HG03045 (cell line): ENCODE results near the gene ANKFN1.

ENCODE experiments used
- ATAC-seq: cut with Tn5 transposase; IDR thresholded peaks from one replicate; pipeline ENCODE4 v1.9.1; 2021; ENCODE audit warnings: mild to moderate bottlenecking, moderate library complexity; ENCODE audit not compliant: unreplicated experiment

Gene ANKFN1

DNA sequence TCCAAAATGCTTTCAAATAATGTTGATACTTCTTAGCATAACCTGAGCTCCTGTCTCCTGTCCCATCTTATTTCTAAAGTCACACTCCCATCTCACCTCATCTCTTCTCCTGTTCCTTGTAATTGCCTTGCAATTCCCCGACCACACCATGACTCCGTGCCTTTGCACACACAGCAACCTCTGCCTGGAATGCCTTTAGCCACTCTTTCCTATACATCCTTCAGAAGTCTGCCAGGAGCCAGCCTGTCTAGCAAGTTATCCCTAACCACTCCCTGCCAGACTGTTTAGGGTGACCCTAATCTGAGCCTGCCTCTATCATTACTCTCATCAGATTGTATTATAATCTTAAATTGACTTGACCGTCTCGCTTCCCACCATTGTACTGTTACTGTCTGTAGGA is 272.2 kb downstream of the ANKFN1 start:
- ATAC-seq: no peak

DNA sequence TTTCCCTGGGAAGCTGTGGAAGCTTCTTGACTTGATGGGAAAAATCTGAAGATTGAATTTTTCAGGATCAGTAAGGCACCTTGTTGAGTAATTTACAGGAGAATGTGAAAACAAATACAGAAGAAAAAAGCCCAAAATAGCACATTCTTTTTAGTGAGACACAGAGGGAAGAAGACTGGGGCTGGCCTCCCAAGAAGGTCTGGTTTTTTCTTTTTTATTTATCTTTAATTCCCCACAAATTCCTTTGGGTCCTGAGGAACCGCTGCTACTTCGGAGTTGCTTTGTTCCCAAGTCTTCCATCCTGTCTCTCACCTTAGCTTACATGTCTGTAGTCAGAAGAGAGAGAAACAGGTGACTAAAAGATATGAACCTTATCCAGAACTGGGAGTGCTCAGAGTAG is 273.6 kb downstream of the ANKFN1 start:
- ATAC-seq: no peak

DNA sequence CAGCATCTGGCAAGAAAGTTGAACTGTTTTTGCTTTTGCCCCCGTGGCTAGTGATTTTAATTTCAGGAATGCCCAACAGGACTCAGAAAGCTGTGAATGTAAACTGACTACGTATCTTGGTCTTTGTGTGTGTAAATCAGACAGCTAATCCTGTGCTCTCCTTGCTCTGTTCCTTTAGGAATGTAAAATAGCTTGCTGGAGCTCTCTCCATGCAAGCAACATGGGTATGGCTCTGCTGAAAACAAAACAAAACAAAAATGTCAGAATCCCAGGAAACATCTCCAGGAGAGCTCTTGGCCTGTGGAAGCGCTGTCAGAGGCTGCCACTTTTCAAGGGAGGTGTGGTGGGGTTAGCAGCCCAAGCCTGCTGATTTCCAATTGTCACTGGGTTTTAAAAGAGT is 278.5 kb downstream of the ANKFN1 start:
- no peak for ATAC-seq

DNA sequence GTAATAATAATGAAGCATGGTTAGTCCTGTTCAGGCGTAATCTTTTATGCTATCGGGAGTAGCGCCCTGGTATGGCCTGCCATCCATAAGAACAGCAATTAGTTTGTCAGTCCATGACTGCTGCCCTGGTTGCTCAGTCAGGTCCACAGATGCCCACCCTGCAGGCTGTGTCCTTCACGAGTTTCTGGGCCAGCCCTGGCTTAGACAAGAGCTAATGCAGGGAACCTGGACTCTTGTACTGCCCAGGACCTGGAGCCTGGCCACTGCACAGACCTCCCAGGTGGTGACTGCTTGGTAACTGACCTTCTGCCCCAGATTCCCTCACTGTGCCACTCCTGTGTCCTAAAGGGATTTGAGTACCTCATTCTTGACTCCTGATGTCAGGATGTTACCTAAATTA is 279.2 kb downstream of the ANKFN1 start:
- ATAC-seq: no peak

DNA sequence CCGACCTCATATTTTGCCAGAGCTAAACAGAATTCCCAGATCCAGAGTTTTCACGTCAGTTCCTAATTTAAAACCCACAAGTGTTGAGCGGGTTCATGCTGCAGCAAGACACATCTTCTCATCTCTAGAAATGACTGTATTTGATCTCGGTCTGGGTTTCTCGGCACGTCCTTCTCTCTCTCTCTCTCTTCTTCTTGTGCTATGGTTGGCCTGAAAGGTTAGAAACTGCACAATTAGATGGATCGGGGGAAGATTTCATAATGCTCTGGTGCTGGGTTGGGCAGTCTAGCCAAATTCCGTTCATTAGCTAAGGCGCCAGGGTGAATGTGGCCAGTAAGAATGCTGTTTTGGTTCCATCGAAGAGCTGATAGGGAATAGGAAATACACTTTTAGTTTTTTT is 281.3 kb downstream of the ANKFN1 start:
- ATAC-seq: no peak

DNA sequence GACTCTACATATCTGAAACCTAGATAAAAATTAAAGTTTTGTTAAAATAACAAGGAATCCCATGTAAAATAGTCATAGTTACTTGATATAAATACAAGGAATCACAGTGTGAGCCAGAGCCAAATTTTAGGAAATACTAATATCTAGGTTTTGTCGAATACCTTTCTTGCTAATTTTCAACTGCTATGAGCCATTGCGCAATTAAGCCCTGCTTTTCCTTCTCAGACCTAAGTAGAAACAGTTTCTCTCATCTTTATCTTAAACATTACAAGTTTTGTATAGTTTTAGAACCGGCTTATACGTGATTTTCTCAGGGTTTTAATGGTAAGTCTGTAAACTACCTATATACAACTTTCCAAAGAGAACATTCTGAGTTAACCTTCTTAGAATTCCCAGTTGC is 282.9 kb downstream of the ANKFN1 start:
- no peak for ATAC-seq

DNA sequence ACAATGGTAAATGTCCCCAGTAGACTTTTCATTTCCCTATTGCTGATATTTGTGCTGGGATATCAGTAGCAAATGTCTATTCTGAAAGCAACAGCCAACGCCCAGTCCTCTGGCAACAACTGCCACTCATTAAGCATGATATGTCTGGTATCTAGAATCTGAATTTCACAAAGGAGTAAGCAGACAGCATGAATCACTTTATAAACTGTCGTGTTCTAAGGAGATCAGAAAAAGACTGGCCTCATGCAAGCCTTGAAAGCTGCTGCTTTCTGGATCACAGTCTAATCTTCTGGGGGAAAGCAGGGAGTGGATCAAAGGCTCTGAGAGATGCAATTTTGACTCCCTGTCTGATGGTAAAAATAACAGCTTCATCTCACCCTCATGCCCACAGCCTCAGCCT is 287.1 kb downstream of the ANKFN1 start:
- ATAC-seq: no peak

DNA sequence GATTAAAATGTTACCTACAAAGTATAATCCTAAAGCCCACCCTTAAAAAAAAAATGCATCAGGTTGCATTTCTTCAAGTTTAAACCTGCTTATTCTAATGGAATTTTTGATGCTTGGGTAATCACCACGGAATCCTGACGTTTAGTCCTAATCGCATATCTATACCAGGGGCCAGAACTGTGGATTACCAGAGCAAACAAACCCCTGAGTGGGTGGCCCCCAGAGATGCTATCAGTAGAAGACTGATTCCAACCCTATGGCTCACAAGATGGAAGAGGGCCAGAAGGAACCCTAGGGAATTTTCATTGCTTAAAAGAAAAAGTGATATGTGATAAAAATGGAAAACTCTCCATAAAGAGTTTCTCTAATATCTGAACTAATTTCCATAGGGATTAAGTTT is 288.0 kb downstream of the ANKFN1 start:
- no peak for ATAC-seq

DNA sequence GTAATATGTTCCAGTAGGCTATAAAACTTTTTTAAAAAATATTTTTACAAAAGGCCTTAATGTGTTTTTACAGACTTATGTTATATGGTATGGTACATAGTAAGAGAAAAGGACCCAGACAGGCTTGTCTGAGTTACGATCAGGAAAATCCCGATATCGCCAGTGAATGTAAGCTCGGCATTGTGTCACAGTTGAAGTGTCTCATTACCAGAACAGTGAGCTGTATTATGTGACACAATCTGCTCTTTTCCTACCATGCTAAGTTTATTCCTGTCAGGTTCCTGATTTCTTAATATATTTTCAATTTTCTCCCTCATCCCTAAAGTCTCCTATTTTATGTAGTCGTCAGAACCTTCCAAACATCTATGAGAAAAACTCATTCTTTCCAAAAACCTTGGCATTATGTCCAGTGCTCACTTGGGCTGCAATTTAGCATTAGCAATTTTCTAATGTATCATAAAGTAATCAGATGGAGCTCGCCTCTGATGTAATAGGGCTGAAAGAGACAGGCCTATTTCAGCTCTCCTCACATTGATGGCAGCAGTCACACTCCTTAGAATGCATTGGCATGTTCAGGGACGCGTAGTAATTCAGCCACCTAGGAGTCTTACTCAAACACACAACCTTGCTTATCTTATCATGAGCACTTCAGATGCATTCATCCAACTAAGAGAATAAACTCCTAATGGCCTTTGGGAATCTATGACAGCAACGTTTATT is 292.6 kb downstream of the ANKFN1 start:
- ATAC-seq: no peak

DNA sequence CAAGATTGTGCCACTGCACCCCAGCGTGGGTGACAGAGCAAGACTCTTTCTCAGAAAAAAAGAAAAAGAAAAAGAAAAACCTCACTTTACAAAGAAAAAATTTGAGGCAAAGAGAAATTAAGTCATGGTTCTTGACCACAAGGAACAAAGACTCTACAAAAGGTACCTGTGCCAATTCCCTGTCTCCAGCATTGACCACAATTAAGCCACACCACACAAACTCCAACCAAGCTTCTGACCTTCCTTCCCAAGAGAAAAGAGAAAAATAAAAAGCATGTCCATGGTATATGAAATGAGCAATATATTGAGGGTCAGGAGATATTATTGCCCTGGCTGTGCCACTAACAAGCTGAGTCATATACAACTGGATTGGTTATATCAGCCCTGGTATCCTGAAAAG is 293.9 kb downstream of the ANKFN1 start:
- ATAC-seq: no peak

DNA sequence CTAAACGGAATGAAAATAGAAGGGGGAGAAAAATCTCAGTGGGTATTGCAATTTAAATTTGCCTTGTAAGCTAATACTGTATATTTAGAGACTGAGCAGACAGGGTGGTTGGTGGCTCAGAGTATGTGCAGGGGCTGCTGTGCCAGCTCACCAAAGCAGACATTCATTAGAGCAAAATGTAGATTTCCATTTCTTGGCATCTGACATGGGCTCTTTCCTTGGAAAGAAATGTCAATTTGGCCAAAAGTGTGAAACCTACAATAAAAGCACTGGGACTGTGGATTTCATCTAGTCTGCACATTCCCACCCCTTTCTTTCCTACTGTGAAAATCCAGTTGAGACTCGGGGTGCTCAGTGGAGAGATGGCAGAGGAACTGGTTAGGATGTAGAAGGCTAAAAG is 295.1 kb downstream of the ANKFN1 start:
- no peak for ATAC-seq

DNA sequence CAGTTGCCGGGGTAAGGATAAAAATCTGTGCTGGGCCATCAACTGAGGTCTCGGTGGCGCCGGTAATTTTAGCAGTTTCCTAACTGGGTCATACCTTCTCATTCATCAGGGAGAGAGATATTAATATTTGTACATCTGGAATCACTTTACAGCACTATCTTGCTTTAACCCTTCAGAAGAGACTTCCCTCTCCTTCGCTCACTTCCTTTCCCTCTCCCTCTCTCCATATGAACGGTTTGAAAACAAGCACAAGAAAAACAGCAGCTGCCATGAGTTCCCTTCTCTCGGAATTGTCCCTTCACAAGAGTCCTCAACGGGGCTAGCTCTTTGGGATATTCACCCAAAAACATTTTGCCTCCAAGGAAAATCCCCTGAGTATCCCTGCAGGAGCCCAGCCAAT is 295.9 kb downstream of the ANKFN1 start:
- ATAC-seq: no peak

DNA sequence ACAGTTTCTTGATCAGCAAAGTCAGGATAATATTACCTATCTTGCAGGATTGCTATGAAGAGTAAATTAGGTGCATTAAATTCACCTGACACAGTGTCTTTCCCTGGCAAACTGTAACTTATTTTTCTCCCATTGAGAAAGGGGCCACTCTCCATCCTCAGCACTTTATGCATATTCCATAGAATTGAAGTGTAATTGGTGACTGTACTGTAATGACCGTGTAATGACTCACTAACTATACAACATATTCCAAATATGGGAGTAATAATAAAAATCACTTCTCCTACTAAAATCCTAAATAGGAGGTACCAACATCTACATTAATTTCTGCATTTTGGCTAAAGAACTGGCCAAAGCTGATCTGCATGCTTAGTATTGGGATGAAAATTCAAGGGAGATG is 298.4 kb downstream of the ANKFN1 start:
- ATAC-seq: no peak

DNA sequence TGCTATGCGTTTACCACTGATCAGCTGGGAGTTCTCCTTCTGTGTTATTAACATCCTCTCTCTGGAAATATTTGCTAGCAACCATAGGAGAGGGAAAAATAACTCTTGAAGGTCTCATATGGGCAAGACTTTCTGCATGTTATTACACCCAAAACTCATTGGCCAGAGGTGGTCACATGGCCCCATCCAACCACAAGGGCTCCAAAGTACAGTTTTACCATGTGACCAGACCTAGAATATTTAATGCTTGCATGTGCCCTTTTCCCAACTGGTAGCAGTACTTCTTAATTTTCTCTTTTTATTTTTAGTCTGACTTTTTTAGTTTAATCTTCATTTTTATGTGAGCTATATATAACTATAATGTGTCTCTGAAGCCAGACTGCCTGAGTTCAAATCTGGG is 299.2 kb downstream of the ANKFN1 start:
- ATAC-seq: no peak

DNA sequence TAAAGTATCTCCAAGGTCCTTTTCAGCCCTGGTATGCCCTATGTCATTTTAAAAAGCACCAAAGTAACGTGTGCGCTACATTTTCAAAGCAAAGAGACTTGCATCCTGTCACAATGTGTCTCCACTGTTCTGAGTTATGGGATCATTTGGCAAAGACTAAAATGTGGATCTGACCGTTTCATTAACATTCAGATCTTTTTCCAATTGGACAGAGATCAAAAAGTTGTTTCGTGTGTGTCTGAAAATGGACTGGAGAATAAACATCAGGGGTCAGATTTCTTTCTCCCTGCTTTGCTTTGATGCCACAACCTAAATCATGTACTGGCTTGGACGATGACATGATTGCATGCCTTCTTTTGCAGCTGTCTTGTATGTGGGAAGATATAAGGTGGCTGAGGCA is 304.2 kb downstream of the ANKFN1 start:
- no peak for ATAC-seq

DNA sequence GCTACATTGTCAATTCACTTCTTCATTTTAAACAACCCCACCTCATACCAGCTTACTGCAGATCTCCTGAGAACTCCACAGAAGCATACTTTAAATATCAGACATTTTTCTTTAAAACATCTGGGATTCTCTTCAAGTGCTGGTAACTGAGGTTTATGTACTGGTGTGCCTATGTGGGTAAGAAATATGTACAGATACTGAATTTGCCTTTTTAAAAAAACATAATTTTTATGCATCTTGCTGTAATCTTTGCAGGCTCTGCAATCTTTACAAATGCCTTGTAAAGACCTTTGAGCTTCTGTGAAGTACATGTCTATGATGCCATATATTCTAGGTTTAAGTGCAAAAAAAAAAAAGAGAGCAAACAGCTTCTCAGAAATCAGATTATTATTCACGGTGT is 312.6 kb downstream of the ANKFN1 start:
- no peak for ATAC-seq

DNA sequence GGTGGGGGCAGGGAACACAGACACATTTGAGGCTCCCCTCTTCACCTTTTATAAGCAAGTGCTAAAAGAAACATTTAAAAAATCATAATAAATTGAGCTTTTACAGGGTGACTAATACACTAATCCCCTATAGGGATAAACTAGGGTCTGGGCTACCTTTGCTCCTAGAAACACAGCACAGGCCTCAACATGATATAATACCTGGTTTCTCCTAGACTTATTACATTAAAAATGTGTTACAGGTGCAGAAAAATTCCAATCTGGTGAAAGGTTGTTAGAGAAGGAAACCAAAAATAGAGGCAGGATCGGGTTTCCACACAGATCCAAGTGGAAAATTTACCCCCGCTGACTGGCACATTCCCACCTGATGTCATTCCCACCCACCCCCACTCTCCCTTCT is 315.6 kb downstream of the ANKFN1 start:
- no peak for ATAC-seq

DNA sequence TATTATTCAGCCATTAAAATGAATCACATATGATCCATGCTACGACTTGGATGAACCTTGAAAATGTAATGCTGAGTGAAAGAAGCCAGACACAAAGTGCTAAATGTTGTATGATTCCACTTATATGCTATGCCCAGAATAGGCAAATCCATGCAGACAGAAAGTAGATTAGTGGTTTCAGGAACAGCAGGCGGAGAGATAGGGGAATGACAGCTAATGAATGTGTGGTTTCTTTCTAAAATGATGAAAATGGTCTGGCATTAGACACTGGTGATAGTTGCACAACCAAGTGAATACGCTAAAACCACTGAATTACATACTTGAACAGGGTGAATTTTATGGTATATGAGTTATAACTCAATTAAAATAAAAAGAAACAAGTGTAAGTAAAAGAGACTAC is 318.4 kb downstream of the ANKFN1 start:
- no peak for ATAC-seq

DNA sequence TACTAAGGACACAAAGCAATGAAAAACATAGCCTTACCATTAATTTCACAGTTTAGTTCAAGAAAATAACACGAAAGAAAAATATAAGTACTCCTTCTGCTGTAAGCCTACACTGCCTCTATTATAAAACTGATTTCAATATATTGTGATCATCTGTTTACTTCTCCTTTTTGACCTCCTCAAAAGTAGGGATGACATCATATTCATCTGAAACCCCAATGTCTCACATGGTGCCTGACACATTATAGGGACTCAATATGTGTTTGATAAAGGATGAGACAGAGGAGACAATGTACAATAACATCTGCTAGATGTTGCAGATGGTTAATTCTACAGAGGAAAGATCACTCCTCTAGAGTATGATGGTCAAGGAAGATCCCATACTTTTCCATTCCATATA is 321.8 kb downstream of the ANKFN1 start:
- no peak for ATAC-seq

DNA sequence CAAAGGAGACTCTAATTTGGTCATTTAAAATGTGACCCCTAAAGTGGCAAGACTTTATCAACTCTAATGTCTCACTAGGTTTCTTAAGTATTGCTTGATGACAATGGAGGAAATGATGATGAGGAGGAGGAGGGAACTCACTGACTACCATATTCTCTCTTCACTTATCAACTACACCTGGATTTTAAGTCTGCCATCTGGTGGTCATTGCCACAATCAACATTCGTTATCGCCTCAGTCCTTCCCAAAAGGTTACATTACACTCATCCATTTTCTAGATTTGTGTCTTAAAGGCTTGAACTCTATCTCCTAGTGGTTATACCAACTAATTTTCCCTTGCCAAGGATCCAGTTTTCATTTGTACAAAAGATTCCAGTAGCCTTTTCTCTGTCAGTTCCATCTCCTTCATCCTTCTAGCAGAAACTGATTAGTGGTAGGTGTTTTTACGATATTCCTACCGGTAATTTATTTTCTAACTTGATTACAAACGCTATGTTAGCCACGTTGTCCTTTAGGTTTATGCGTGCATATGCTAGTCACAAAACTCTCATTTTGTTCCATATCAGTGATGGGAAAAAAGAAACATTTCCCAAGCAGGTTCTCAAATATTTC is 325.7 kb downstream of the ANKFN1 start:
- no peak for ATAC-seq

DNA sequence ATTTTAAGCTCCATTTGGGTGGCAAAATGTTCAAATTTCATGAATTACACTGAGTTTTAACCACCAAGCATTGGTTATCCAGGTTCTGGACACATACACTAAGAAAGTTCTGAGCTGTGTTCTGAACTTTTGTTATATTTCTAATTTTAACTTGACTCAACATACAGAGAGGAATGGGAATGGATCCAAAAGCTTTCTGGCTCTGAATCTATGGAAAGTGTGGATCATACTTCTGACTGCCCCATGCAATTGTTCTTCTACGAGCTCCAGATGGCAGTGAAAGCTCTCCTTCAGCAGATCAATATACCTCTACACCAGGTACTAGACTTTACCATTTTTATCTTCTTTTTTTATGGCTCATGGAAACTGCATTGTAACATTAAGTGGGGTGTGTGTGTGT is 327.2 kb downstream of the ANKFN1 start:
- no peak for ATAC-seq

DNA sequence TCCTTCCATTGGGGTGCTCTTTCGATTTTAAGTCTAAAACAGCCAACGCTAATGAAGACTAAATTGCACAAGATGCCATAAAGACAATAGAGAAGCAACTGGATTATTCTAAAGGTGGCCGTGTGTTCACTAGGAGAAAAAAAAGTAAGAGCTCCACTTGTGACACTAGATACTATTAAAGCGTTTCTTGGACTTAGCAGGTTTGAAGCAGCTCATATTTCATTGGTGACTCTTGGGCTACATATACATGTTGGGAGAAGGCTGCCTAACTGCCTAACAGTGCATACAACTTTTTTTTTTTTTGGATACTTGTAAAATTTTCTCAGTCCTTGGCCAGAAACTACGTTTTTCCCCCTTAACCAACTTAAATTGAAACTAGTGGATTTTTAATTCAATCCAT is 328.4 kb downstream of the ANKFN1 start:
- ATAC-seq: no peak

DNA sequence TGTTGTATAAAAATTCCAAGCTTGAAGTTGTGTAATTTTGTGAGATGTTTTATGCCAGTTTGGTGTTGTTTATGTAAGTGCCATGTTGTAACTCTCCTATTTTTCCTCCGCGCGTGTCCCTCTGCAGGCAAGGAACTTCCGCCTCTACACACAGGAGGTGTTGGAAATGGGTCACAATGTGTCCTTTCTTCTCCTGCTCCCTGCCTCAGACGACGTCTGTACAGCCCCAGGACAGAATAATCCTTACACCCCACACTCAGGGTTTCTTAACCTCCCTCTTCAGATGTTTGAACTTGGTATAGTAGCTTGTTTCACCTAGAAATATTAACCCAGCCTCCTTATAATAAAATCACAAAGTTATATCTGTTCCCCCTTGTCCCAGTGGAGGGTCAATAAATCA is 329.0 kb downstream of the ANKFN1 start:
- no peak for ATAC-seq
